HG02678 (cell line): ENCODE data around the gene LAMC1.

Source experiments
- ATAC-seq: cut with Tn5 transposase; IDR thresholded peaks from one replicate; pipeline ENCODE4 v1.9.1; 2021; ENCODE audit warnings: mild to moderate bottlenecking, moderate library complexity; ENCODE audit not compliant: unreplicated experiment

The LAMC1 gene

DNA sequence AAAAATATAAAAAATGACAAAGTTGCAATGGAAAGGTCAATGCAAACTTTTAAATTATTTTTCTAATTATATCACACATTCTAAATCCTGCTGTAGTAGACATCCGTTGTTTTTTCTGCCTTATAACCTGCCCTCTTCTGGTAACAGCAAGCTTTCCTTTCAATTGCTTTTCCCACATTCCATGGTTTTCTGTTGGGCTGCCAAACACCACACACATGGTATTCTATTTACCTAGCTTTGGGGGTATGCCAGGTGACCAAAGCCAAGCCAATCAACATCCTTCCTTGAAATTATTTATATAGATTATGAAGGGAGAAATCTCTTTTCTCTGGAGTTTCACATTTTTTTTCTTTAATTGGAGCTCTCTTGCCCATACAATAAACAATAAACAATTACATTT is 3.4 kb upstream of the LAMC1 start:
- ATAC-seq, result no peak

DNA sequence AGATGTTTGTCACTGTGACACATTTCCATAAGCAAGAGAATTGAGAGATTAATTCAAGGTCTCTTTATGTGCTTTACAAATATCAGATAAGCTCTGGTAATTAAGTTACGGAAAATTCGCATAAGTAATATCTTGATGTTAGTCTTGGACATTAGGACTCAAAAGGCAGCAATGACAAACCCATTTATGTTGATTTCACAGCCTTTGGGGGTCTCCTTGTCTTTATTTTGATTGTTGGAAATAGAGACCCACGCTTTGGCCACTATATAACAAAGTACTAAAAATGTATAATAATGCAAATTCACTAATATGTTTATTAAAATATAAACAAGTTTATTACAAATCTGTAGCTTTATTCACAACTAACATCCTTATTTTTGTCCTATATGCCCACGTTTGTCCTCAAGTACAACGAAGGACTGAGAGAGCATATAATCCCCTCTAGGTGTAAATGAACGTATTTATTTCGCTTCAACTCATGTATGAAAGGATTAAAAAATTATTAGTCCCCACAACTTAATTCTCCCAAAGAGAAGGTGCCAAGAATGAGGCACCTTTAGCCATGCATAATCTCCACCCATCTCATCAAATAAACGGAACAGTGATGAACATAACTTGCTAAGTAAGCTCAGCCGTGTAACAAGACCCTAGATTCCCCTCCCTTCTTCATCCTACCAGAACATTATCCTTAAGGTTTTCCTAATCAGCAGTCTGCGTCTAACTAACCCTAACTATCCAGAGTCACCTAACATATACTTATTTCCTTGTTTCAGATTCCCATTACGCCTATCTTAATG is 1.6 kb upstream of the LAMC1 start:
- ATAC-seq, result no peak

DNA sequence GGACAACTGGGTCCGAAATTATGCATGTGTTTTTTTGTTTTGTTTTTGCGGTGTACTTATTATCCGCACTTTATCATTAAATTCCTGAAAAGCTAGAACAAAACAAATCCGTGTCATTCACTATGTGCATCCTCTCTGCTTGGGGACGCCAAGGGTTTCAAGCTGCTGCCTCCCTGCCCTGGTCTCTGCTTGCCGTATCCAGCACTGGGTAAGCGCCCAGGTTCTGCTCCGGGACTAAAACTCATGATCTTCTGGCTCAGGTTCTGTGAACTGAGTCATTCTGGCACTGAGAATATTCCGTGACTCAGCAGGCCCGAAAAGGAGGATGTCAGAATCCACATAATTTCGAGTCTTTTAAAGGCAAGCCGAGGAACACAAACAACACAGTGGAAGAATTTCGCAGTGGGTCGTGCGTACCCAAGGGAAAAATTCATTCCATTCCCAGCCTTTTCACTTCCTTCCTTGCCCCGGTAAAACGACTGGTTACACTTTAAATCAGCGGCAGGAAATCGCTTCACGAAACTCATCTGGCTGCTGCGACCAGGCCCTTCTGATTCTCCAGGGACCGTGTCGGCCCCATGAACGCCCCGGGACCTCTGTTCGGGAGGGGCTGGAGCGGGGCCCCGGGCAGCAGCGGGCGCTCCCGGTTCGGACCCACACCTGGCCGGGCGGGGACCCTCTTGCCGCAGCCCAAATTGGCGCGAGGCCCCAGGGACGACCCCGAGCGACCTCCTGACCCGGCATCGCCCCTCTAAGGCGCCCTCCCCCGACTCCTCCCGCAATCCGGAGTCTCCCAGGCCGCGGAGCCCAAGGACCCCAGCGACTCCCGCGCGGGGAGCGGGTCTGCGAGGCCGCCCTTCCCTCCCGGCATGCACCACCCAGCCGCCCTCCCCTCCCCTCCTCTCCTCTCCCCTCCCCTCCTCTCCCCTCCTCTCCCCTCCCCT is 746 bp upstream of the LAMC1 start:
- peak; percentile 42 for ATAC-seq

DNA sequence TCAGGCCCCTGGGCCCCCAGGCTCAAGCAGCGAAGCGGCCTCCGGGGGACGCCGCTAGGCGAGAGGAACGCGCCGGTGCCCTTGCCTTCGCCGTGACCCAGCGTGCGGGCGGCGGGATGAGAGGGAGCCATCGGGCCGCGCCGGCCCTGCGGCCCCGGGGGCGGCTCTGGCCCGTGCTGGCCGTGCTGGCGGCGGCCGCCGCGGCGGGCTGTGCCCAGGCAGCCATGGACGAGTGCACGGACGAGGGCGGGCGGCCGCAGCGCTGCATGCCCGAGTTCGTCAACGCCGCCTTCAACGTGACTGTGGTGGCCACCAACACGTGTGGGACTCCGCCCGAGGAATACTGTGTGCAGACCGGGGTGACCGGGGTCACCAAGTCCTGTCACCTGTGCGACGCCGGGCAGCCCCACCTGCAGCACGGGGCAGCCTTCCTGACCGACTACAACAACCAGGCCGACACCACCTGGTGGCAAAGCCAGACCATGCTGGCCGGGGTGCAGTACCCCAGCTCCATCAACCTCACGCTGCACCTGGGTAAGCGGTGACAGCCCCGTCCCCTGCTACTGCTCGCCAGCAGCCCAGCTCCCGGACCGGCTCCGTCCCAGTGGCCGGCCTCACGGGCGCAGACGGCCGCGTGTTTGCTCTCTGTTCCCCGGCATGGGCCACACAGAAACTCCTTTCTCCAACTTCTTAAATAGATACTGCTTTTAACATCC is 539 bp downstream of the LAMC1 start:
- peak; percentile 72 for ATAC-seq

DNA sequence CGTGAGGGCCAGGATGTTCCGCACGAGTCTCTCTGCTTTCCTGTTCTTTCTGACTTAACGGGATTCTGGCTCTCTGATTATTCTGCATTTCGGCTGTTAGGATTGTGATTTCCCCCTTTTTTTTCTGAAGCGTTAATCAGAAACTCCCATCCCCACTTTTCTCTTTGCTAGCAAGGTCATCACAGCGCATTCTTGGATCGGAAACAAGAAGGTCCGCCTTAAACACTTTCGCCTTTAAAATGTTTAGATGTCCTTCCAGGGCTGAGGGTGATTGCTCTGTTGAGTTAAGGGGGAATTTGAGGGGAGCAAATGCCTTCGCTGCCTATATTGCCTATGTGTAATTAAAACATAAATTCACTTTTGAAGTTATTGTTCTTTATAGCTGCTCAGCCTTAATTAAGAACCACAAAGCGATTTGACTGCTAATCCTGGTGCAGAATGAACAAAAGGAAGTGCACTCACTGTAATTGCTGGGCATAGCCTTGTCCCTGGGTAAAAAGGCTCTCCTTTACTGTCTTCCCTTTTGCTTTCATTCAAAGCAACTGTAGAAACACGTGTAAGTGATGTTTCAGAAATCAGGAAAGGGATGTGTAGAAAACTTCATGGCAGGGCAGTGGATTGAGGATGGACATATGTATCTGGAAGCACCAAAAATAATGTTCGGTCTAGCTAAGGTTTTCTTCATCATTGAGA is 1.2 kb downstream of the LAMC1 start:
- ATAC-seq, result no peak

DNA sequence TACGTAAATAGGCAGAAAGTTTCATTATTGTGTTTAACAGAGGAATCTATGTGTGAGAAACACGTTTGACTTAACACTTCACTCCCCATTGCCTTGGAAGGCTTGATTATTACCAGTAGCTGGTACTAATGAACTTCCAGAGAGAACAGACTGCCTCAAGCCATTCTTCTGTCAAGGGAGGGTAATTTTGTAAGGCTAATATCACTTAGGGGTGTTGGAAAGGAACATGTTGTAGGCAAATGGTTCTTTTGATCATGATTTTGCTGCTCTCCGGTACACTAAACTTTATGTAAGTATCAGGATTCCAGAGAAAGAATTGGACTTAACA is 1.8 kb downstream of the LAMC1 start:
- ATAC-seq, result no peak

DNA sequence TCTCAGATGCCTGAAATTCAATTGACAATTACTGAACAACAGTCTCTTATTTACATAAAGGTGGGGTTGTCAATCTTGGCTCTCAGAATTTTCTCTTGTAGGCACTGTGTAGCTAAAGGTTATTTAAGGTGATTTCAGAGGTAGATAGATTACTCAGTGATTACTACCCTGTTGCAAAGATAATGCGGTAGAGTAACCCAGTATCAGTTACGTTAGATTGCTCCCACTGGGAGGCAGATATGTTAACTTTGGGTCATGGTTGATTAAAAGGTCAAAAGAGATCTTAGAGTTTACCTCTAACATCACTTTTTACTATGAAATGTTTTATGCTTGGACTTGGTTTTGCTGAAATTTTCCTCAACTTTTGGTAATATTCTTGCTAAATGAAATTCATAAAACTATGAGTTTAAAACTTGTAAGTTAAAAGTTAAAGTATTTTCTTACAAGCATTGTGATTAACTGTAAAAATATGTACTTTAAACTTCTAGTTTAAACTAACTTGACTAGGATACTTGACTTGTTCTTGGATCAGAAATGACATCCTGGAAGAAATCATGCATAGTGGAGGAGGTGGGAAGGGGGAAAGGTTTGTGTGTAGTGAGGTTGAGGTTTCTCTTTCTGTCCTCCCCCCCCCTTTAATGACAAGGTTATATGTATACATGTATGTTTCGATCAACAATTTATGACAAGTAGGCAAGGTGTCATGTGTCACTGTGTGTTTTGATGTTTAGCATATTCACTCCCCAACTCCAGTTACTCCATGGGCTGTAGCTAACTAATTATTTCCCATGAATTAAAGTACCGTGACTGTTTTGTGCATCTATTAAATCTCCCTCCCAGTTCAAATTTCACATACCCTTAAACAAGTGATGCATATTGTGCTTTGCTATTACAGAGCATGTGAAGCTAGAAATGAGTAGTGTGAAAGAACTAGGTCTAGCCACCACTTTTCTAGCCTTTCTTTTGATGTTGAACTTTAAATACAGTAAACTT is 2.9 kb downstream of the LAMC1 start:
- no peak for ATAC-seq

DNA sequence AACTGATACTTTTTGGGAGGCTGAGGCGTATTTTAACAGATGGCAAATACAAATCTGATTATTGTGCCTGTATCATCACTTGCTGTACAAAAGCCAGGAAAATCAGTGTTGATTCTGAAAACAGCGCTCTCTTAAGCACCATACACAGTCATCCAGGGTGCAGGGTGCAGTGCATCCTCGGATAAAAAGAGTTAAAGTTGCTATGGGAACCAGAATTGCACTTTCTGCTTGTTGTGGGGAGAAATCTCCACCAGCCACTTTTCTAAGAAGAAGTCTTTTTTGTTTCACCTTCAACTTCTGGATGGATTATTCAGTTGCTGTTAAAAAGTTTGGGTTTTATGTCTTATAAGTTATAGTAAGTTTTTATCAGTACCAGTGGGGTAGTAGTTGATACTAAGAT is 3.8 kb downstream of the LAMC1 start:
- ATAC-seq, result no peak

DNA sequence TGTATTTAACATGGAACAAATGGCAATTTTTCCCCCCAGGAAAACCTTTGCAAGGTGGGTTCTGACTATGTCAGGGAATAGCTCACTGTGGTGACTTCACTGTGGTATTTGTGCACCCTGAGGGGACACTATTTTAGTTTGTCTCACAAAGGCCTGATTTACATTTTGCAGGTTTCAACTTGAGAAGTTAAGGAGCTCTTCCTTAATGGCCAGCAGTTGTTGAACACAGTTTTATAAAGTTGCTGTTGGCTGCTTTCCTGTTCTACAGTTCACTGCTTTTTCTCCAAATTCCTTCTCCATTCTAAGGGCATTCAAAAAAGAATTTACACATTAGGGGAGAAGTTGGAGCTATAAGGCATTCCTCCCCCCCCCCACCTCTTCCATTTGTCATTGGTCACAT is 4.6 kb downstream of the LAMC1 start:
- ATAC-seq, result no peak

DNA sequence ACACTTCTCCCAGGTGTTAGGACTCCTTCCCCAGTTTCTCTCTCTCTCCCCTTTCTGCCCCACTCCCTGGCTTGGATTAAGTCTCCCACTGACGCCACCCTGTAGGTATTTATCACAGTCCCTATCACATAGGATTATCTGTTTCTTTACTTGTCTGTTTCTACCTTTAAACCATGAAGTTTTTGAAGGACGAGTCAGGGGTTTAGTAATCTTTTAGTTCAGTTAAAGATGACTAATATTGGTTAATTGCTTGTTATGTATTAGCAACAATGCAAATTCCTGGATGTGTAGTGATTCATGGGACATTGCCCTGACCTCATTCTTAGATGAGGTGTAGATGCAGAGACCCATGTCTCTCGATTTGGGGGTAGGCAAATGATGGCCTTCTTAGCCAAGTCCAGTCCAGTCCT is 6.4 kb downstream of the LAMC1 start:
- no peak for ATAC-seq

DNA sequence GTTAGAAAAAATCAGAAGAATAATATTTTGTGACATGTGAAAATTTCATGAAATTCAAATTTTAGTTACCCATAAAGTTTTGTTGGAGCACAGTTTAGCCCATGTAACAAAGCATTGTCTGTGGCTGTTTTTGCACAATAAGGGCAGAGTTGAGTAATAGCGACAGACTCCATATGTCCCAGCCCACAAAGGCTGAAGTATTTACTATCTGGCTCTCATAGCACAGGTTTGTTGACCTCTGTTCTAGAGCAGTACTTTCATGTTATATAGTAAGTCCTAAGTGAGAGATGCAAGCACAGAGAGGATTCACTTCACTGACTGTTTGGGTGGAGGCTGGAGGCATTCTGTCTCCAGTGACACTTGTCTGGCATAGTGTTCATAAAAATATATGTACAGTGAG is 6.8 kb downstream of the LAMC1 start:
- no peak for ATAC-seq

DNA sequence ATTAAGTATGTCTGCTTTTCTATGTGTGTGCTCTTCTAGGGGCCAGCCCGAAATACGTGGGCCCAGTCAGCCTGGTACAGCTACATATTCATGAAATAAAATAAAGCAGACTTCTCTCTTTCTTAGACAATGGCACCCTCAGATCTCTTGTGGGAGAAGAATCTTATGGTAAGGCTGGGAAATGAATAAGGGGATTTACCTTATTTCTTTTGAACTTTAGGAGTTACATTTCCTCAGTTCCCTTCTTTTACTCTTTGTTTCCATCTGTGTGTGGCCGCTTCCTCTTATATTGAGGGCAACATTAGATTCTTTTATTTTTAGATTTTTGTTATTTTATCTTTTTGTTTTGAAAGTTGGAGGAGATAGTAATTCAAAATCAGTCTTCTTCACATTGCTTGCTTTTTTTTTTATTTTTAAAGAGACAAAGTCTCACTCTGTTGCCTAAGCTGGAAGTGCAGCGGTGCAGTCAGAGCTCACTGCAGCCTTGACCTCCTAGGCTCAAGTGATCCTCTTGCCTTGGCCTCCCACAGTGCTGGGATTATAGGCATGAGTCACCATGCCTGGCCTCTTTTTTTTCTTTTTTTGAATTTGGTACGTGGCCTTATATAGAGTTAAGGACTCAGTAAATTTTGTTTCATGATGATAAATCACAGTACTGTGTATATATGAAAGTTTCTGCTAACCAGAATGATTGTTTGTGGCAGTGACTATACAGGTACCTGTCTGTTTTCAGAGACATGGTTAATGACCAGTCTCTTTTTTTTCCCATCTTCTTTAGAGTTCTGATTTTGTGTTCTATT is 9.1 kb downstream of the LAMC1 start:
- no peak for ATAC-seq

DNA sequence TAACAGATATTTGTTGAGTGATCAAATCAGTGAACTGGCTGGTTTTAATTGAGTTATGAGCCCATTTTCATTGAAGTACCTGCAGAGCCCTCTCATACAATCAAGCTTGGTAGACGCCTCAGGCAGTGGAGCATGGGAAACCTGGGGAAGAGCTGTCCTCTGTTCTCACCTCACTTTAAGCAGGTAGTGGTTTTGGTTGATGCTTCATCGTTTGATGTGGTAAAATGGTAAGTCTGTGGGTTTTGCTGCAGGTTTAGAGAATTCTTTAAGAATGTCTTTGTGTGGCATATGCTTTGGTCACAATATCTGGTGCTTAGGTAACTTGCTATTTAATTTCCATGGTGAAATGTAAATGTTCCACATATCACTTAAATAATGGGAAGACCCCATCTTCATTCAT is 10.0 kb downstream of the LAMC1 start:
- peak; percentile 78 for ATAC-seq

DNA sequence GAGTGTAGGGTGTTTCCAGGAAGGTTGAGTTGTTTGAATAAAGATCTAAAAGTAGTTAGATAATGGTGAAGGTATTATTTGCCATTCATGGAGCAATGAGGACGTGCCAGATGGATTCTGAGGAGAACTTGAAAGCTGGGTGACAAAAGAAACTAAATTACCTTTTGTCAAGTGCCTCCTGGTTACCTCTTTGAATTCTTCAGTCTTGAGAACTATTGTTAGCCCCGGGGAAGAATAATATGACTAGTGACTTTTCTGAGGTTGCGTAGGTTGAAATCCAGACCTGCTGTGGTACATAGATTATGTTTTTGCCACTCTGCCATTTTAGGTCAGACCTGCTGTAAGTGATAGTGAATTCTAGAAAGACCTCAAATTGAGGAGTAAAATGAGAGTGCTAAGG is 11.5 kb downstream of the LAMC1 start:
- no peak for ATAC-seq

DNA sequence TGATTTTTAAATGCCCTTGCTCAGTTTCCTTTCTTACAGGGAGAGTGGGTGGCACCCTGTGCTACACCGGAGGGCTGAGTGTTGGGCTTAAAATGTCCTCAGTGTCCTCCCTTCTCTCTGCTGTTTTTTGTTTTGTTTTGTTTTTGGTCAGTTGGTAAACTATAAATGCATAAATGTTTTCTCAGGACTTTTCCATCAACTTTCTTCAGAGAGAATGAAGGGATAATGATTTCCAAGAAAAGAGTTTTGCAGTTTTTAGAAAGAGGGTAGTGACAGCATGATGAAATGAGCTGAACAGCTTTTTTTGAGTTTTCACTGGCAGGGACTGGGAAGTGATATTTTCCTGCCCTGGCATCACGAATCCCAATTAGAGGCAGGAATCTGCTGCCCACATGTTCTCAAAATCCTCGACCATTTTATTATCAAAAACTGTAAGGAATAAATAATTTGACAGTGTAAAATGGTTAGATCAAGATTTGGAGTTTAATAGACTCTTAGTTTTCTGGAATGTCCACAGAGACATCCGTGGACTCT is 15.2 kb downstream of the LAMC1 start:
- no peak for ATAC-seq

DNA sequence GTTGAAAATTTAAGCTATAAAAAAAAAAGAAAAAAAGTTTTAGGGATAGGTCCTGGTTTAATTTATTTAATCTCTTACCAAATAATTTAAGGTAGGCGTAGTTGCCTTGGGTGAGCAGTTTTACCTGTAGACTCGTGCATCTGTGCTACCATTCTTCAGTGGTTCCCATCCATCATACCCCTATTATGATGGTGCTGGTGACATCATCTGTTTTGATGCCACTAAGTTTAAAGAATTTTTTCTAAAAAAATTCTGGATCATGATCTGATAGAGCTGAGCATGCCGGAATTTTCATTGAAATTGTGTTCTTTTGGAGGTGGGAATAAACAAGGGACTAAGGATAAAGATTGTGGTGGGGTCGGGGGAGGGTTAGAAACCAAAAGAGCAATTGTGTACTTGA is 15.7 kb downstream of the LAMC1 start:
- no peak for ATAC-seq

DNA sequence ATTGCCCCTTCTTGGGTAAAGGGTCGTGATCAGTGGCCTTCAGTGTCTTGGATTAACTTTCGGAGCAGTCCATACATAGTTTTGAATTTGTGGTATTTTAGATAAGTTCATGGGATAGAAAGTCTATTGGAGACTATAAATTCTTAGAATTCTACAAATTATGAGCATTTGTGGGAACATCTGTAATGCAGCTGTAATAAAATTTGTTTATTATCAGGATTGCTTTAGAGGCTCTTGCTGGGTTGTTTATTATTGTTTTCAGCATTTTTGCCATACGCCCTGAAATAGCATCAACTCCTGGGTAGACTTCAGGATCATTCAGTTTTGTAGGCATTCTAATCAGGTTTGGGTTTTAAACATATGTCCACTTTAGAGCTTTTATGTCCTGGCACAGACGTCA is 16.1 kb downstream of the LAMC1 start:
- no peak for ATAC-seq

DNA sequence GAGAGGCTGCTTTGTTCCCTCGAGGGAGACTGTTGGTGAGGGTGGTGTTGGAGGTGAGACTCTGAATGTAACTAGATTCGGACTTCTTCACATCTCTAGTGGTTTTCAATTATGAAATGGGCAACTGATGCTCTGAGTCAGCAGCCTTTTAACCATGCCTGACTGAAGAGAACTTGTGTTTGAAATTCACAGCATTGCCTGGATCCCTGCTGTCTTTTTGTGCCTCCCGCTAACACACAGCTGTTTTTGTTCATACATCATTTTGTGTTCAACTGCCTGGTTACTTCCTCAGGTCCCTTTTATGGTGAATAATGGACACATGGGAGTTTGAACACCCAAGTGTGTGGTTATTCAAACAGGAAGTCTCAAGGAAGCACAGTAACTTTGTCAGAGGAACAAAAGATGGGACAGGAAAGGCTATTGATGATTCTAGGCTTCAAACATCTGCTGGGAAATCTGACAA is 16.8 kb downstream of the LAMC1 start:
- ATAC-seq, result no peak

DNA sequence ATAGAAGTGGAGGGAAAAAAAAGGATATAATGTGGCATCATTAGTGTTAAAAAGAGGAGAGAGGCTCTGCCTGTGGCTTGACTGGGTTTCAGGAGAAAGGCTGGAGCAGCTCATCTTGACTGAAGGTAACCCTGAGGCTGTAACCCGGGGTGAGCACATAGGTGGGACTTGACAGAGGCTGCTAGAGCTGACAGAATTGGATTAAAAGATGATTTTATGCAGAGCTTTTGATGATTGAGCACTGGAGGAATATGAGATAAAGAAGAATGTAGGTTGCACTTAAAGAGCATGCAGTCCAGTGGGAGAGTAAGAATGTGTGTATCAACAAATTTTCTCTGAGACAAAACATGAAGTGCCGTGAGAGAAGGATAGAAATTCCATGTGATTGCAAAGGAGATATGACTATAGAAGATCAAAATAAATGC is 17.3 kb downstream of the LAMC1 start:
- no peak for ATAC-seq
